Gastroesophageal sphincter (tissue), 3 donors: ENCODE results near the gene CAMLG.

Experiments used
- CTCF ChIP-seq, 4 experiments: fragments of 200-600 bp in 2 of 4; fragments of 450-650 bp in 2 of 4; sonication (generic) in 1 of 4; IDR thresholded peaks; one replicate each; pipeline ENCODE4 v1.5.1; 2017 to 2019; ENCODE audit warnings: antibody characterized with exemption in 4 of 4, mild to moderate bottlenecking in 2 of 4, moderate library complexity in 2 of 4
- POLR2A ChIP-seq, 2 donors: fragments of 450-650 bp; IDR thresholded peaks; one replicate each; pipeline ENCODE4 v1.6.1; 2017; ENCODE audit warnings: antibody characterized with exemption in 2 of 2, mild to moderate bottlenecking in 2 of 2, moderate library complexity in 1 of 2
- POLR2AphosphoS5 ChIP-seq: sonication (generic); formaldehyde crosslinking; IDR thresholded peaks from one replicate; pipeline ENCODE4 v1.6.1; 2017; ENCODE audit warnings: antibody characterized with exemption

DNA sequence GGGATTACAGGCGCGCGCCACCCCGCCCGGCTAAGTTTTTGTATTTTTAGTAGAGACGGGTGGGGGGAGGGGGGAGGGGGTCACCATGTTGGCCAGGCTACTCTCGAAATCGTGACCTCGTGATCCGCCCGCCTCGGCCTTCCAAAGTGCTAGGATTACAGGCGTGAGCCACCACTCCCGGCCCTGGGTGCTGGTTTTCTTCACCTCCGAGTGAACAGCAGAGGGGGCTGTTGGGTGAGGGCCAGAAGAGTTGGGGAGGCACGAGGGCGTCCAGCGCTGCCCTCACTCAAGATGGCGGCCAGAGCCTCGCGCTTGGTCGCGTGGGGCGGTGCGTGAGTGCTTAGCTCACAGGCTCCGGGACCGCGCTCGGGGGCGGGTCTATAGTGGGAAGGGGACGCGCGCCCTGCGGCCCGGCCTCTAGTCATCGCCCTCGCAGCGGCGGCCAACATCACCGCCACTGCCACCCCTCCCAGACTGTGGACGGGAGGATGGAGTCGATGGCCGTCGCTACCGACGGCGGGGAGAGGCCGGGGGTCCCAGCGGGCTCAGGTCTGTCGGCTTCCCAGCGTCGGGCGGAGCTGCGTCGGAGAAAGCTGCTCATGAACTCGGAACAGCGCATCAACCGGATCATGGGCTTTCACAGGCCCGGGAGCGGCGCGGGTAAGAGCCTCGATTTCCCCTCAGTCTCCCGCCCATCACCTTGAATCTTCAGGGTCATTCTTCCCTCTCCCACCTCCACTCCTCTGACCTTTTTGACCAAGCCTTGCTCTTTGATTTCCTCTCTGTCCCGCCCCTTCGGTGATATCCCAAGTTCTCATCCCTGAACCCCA, at the start of gene CAMLG:
- TF ChIP-seq POLR2AphosphoS5 = peak; percentile 98
- TF ChIP-seq POLR2A (IDR thresholded peaks at IDR 0.05) = peak; percentile 94
- TF ChIP-seq CTCF (IDR thresholded peaks at IDR 0.05) = peak in 3 of 4 experiments; percentile 49 to 50 (median 49)
